MM.1S (cell line): ENCODE data around the gene LRMDA.

ENCODE experiments used
- EZH2 ChIP-seq: fragments of 300-600 bp; sonication (generic); optimal IDR thresholded peaks from 2 replicates; pipeline ENCODE3; 2017; ENCODE audit warnings: low read depth, mild to moderate bottlenecking, antibody characterized with exemption, low read length, mixed read lengths
- TF ChIP-seq, protein P1 (sequence below): fragments of 300-600 bp; sonication (generic); IDR thresholded peaks from 2 replicates; pipeline ENCODE4 v1.5.1; 2016; ENCODE audit warnings: antibody characterized with exemption, low read length, mixed read lengths

DNA sequence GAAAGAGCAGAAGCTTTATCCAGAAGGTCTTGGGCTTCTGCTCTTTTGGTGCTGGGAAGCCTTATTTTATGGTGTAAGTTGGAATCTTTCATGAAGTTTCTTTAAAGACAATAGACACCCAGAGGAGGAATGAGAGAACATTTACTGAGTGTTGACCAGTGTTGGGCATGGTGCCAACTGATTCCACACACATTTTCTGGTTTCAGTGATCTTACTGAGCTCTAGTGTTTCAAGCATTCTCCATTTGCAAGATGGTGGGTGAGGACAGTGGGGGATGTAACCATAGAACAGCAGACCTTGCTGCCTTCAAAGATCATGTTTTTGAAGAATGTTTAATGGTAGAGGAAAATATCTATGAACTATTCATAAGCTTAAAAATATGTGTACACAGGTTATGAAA, 114.6 kb downstream of the LRMDA start:
- no peak for TF ChIP-seq EZH2
- TF ChIP-seq, protein P1, sequence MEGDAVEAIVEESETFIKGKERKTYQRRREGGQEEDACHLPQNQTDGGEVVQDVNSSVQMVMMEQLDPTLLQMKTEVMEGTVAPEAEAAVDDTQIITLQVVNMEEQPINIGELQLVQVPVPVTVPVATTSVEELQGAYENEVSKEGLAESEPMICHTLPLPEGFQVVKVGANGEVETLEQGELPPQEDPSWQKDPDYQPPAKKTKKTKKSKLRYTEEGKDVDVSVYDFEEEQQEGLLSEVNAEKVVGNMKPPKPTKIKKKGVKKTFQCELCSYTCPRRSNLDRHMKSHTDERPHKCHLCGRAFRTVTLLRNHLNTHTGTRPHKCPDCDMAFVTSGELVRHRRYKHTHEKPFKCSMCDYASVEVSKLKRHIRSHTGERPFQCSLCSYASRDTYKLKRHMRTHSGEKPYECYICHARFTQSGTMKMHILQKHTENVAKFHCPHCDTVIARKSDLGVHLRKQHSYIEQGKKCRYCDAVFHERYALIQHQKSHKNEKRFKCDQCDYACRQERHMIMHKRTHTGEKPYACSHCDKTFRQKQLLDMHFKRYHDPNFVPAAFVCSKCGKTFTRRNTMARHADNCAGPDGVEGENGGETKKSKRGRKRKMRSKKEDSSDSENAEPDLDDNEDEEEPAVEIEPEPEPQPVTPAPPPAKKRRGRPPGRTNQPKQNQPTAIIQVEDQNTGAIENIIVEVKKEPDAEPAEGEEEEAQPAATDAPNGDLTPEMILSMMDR: no peak
